ENCODE results near the gene GABBR2.

GABBR2 gene

GRCh38 chr9:98732801-98733200 is 24.1 kb upstream of the GABBR2 start:
- no peaks in the 10 kb centered on the region for H3K4me1 Mint-ChIP-seq
- H3K36me3 Mint-ChIP-seq, result peaks cover 19% of the 10 kb centered on the region
- no peak overlapping the region for H3K4me3 Mint-ChIP-seq

GRCh38 chr9:98732091-98732490 is 23.4 kb upstream of the GABBR2 start:
- Mint-ChIP-seq H3K27ac (no peak overlapping the region), H3K9me3 (no peaks in the 10 kb centered on the region), H3K4me3 (no peak overlapping the region), H3K4me1 (peaks cover 7% of the 10 kb centered on the region), H3K36me3 (peaks cover 13% of the 10 kb centered on the region), H3K27me3 (peaks cover 2% of the 10 kb centered on the region)
- no peak for ATAC-seq (ENCODE audit: low read depth)
- DNase-seq (ENCODE audit: low spot score in 2 of 2), result no peak

More at GRCh38 chr9:98732801-98733200, 24.1 kb upstream of the GABBR2 start:
- Mint-ChIP-seq H3K27me3 (peaks cover 2% of the 10 kb centered on the region), H3K27ac (no peak overlapping the region), H3K9me3 (no peaks in the 10 kb centered on the region)
- ATAC-seq (ENCODE audit: low read depth), result no peak
- DNase-seq (ENCODE audit: low spot score in 2 of 2), result no peak

- peaks cover 7% of the 10 kb centered on the region for H3K36me3 Mint-ChIP-seq
- H3K4me3 Mint-ChIP-seq, result no peak overlapping the region
- H3K27me3 Mint-ChIP-seq, result peaks cover 6% of the 10 kb centered on the region
- peaks cover 15% of the 10 kb centered on the region for H3K4me1 Mint-ChIP-seq
- no peak for ATAC-seq (ENCODE audit: low read depth)
- no peak for DNase-seq (ENCODE audit: low spot score in 2 of 2)
- H3K9me3 Mint-ChIP-seq, result no peaks in the 10 kb centered on the region
- no peak overlapping the region for H3K27ac Mint-ChIP-seq
Observed at GRCh38 chr9:98730871-98731270, 22.1 kb upstream of the GABBR2 start.

- Mint-ChIP-seq H3K36me3 (peaks cover 2% of the 10 kb centered on the region), H3K4me1 (peaks cover 15% of the 10 kb centered on the region), H3K27ac (no peak overlapping the region), H3K9me3 (peaks cover 2% of the 10 kb centered on the region), H3K27me3 (peaks cover 8% of the 10 kb centered on the region), H3K4me3 (no peak overlapping the region)
- ATAC-seq (ENCODE audit: low read depth), result no peak
- DNase-seq (ENCODE audit: low spot score in 2 of 2), result no peak
Observed at GRCh38 chr9:98728500-98728899, 19.8 kb upstream of the GABBR2 start.

DNA sequence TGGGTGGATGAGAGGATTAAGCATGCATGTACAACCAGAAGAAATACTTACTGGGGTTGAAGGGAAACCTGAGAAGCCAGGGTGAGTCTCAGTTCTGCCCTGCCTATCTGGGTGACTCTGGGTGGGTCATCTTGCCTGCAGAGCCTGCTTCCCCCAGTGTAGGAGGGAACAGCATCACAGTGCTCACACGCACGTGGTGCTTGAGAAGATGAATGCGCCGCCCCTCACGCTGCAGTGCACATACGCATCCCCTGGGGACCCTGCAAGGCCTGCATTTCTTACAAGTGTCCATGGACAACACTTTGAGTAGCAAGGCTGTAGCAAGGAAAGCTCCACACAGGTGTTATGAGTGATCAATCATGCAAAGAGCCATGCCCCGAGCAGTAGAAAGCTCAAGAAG is 18.7 kb upstream of the GABBR2 start:
- Mint-ChIP-seq H3K4me3 (no peak overlapping the region), H3K9me3 (peaks cover 3% of the 10 kb centered on the region), H3K27me3 (peaks cover 15% of the 10 kb centered on the region), H3K36me3 (peaks cover 2% of the 10 kb centered on the region), H3K27ac (peak overlapping the region; percentile 12), H3K4me1 (peaks cover 15% of the 10 kb centered on the region)
- ATAC-seq (ENCODE audit: low read depth) (no peak), DNase-seq (ENCODE audit: low spot score in 2 of 2) (no peak)

DNA sequence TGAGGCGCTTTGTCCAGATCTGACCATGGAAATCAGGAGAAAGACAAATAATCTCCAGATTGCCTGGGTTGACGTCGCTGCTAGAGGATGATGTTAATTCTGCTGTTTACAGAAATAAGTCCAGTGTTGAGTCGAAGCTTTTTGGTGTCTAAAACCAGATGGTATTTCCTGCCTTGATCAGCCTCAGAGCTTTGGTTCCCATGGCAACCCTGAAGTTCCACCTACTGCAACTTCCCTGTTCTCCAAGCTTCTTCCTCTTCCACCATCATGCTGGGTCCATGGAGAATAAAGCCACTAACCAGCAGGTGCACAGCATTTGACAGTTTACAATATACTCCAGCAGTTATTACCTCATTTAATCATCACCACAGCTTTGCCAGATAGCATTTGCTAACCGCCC is 18.0 kb upstream of the GABBR2 start:
- DNase-seq (ENCODE audit: low spot score in 2 of 2) (no peak), ATAC-seq (ENCODE audit: low read depth) (peak; percentile 29)
- peak overlapping the region; percentile 12 for H3K27ac Mint-ChIP-seq
- H3K4me1 Mint-ChIP-seq, result peaks cover 15% of the 10 kb centered on the region
- H3K4me3 Mint-ChIP-seq, result no peak overlapping the region
- H3K27me3 Mint-ChIP-seq, result peaks cover 18% of the 10 kb centered on the region
- peaks cover 2% of the 10 kb centered on the region for H3K36me3 Mint-ChIP-seq
- H3K9me3 Mint-ChIP-seq, result peaks cover 3% of the 10 kb centered on the region

- Mint-ChIP-seq H3K27me3 (peaks cover 21% of the 10 kb centered on the region), H3K27ac (no peak overlapping the region), H3K4me3 (no peak overlapping the region), H3K9me3 (peaks cover 3% of the 10 kb centered on the region), H3K36me3 (peaks cover 2% of the 10 kb centered on the region), H3K4me1 (peaks cover 15% of the 10 kb centered on the region)
- no peak for ATAC-seq (ENCODE audit: low read depth)
- DNase-seq (ENCODE audit: low spot score in 2 of 2), result no peak
Observed at GRCh38 chr9:98724810-98725530, 16.2 kb upstream of the GABBR2 start.

- H3K4me3 Mint-ChIP-seq, result no peak overlapping the region
- peaks cover 3% of the 10 kb centered on the region for H3K9me3 Mint-ChIP-seq
- DNase-seq (ENCODE audit: low spot score in 2 of 2) (no peak), ATAC-seq (ENCODE audit: low read depth) (no peak)
- H3K36me3 Mint-ChIP-seq, result peaks cover 2% of the 10 kb centered on the region
- no peak overlapping the region for H3K27ac Mint-ChIP-seq
- peaks cover 22% of the 10 kb centered on the region for H3K27me3 Mint-ChIP-seq
- H3K4me1 Mint-ChIP-seq, result peaks cover 3% of the 10 kb centered on the region
Observed at GRCh38 chr9:98721643-98722042, 12.9 kb upstream of the GABBR2 start.

DNA sequence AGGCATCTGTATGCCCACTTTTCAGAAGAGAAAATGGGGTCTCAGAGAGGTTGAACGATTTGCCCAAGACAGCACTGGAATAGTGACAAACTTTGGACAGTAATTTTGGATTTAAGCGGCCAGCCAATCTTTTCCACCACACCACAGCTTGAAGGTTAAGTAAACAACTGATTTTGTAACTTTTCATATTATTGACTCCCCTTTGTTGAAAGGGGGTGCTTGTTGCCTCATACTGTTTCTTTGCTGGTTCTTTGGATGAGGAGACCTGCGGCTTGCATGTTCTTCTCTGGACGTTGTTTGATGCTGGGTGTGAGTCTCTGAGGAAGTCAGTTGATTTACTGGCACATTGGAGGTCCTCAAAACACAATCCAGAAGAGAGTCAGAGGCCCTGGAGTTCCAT is 11.7 kb upstream of the GABBR2 start:
- H3K9me3 Mint-ChIP-seq, result peaks cover 3% of the 10 kb centered on the region

GRCh38 chr9:98719055-98719454 is 10.3 kb upstream of the GABBR2 start:
- H3K4me3 Mint-ChIP-seq, result no peak overlapping the region
- ATAC-seq (ENCODE audit: low read depth) (no peak), DNase-seq (ENCODE audit: low spot score in 2 of 2) (no peak)
- no peaks in the 10 kb centered on the region for H3K36me3 Mint-ChIP-seq
- peaks cover 1% of the 10 kb centered on the region for H3K9me3 Mint-ChIP-seq
- no peak overlapping the region for H3K27ac Mint-ChIP-seq
- no peaks in the 10 kb centered on the region for H3K4me1 Mint-ChIP-seq
- H3K27me3 Mint-ChIP-seq, result peaks cover 22% of the 10 kb centered on the region

More for the DNA sequence above, 11.7 kb upstream of the GABBR2 start:
- Mint-ChIP-seq H3K36me3 (peaks cover 2% of the 10 kb centered on the region), H3K4me1 (no peaks in the 10 kb centered on the region), H3K27me3 (peaks cover 25% of the 10 kb centered on the region), H3K27ac (no peak overlapping the region), H3K4me3 (no peak overlapping the region)
- ATAC-seq (ENCODE audit: low read depth), result no peak
- DNase-seq (ENCODE audit: low spot score in 2 of 2), result no peak

DNA sequence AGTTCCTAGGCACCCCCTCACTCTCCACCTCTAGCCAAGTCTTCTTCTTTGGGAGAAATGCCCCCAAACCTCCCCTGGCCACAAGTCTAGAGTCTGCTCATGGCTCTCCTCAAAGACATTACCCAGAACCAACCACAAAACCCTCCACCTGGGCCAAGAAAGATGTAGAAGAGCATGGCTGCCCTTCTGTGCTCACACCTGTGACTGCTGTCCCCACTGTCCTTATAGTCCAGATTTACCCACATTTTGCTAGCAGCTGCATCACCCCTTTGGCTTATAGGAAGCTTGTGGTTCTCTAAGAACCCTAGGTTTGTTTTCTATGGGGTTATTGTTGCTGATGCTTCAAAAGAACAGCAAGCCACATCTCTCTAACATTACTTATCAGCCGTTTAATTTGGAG is 6.1 kb upstream of the GABBR2 start:
- Mint-ChIP-seq H3K36me3 (no peaks in the 10 kb centered on the region), H3K27me3 (peaks cover 23% of the 10 kb centered on the region)

DNA sequence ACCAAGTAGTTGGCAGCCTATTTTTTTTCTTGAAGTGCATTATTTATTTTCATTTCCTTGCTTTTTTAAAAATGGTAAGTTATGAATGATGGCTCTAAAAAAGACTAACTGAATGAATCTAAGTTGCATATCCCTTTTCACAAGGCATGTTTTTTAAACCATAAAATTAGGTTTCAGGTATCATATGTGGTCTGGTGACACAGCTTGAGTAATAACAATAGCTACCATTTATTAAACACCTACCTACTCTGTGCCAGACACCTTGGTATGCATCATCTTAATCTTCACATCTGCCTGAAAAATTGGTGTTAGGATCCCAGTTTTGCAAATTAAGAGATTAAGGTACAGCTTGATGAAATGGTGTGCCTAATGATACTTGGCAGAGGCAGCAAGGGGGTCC is 4.3 kb upstream of the GABBR2 start:
- ATAC-seq (ENCODE audit: low read depth) (no peak), DNase-seq (ENCODE audit: low spot score in 2 of 2) (no peak)
- Mint-ChIP-seq H3K9me3 (no peaks in the 10 kb centered on the region), H3K27ac (no peak overlapping the region), H3K36me3 (no peaks in the 10 kb centered on the region), H3K27me3 (peaks cover 23% of the 10 kb centered on the region), H3K4me3 (no peak overlapping the region), H3K4me1 (no peaks in the 10 kb centered on the region)

More for the DNA sequence above, 6.1 kb upstream of the GABBR2 start:
- no peaks in the 10 kb centered on the region for H3K9me3 Mint-ChIP-seq
- H3K4me3 Mint-ChIP-seq, result no peak overlapping the region
- no peak for ATAC-seq (ENCODE audit: low read depth)
- no peak for DNase-seq (ENCODE audit: low spot score in 2 of 2)
- H3K4me1 Mint-ChIP-seq, result no peaks in the 10 kb centered on the region
- H3K27ac Mint-ChIP-seq, result no peak overlapping the region

DNA sequence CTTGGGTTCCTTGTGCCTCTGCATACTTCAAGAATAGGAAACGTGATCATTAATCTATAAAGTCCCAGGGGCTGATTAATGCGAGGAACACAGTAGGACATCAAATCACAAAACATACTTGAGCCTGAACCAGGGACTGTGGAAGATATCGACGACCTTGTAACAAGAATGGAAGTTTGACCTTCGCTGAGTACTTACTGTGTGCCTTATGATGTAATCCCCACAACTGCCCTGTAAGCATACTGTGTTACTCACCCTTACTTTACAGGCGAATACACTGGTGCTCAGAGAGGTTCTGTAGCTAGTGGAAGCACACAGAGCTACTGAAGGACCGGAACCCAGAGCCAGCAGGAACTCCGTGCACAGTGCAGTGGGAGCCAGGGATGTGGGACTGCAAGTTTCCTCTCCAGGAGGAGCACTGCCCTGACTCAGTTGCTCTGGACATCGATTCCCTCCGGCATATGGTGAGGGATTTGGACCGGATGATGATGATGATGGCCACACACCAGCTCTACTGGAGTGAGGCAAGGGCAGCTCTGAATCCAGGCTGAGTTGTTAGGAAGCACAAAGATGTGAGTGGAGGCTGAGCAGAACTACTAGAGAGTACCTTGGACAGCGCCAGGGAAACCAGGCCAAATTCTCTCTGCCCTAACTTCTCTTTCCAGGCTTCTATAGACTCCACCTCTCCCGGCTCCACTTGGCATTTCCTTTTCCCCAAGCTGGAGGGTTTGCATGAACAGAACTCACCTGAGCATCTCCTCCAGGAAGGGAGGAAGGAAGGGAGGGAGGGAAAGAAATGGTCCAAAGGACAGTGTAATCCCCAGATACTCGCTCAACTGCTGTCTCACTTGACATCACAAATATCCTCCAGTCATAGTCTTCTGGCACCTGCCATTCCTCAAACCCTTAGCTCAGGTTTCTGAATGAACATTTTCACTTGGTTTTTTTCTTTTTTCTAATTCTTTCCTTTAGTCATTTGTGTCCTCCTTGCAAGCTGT is 1.5 kb upstream of the GABBR2 start:
- no peak overlapping the region for H3K4me3 Mint-ChIP-seq
- DNase-seq (ENCODE audit: low spot score in 2 of 2) (no peak), ATAC-seq (ENCODE audit: low read depth) (no peak)
- H3K36me3 Mint-ChIP-seq, result no peaks in the 10 kb centered on the region
- peaks cover 23% of the 10 kb centered on the region for H3K27me3 Mint-ChIP-seq
- no peak overlapping the region for H3K27ac Mint-ChIP-seq
- H3K4me1 Mint-ChIP-seq, result no peaks in the 10 kb centered on the region
- no peaks in the 10 kb centered on the region for H3K9me3 Mint-ChIP-seq
